HepG2 (cell line): ENCODE data around the gene CCDC28A. TPM values are rescaled to one million over a fixed set of nuclear protein-coding genes. Genes with fewer than 3 reads are reported as not detected.

ENCODE experiments used
- CAMTA2 ChIP-seq: sonication (generic); formaldehyde crosslinking; IDR thresholded peaks from 2 replicates; pipeline ENCODE4 v1.4.0; 2020; ENCODE audit warnings: mild to moderate bottlenecking, missing genetic modification reagents, borderline replicate concordance
- FOSL2 ChIP-seq: sonication (generic); formaldehyde crosslinking; IDR thresholded peaks from 2 replicates; pipeline ENCODE4 v1.4.0; 2020; ENCODE audit warnings: missing genetic modification reagents
- HNF4A ChIP-seq: sonication (generic); formaldehyde crosslinking; IDR thresholded peaks from 2 replicates; pipeline ENCODE4 v1.4.0; 2020; ENCODE audit warnings: missing genetic modification reagents
- HNRNPH1 ChIP-seq: fragments of 200-400 bp; formaldehyde crosslinking; optimal IDR thresholded peaks from 2 replicates; pipeline ENCODE3; 2017; ENCODE audit warnings: mild to moderate bottlenecking, low read depth, low read length
- JUNB ChIP-seq: sonication (generic); formaldehyde crosslinking; IDR thresholded peaks from 2 replicates; pipeline ENCODE4 v1.8.0; 2022; ENCODE audit warnings: missing genetic modification reagents, mild to moderate bottlenecking, borderline replicate concordance
- NFE2L2 ChIP-seq: fragments of 150-350 bp; IDR thresholded peaks from 2 replicates; pipeline ENCODE4 v1.6.1; 2014; ENCODE audit warnings: low read length
- polyA plus RNA-seq, 8 experiments: library from polyadenylated mRNA; depleted of rRNA in 3 of 8; stranded (reverse) in 7 of 8; unstranded in 1 of 8; fragments of >200 nt; fragmentation: Illumina TruSeq in 4 of 8; extraction: Trizol in 4 of 8; gene quantifications; 2 replicates each; pipeline versions ENCODE4 v1.2.1 to v1.2.3, GENCODE V29; 2011 to 2016; ENCODE audit warnings: low read depth in 4 of 8, missing spikeins in 1 of 8, mixed read lengths in 1 of 8; ENCODE audit not compliant: insufficient read depth in 1 of 8
- total RNA-seq, 5 experiments: library from RNA; depleted of rRNA; stranded (reverse); fragments of >200 nt; fragmentation: Illumina TruSeq; extraction: Trizol; gene quantifications; 2 replicates each; pipeline ENCODE4 v1.2.3, GENCODE V29; 2016; ENCODE audit warnings: low read depth in 1 of 5
- TF ChIP-seq, protein P1 (sequence below): sonication (generic); formaldehyde crosslinking; IDR thresholded peaks from 2 replicates; pipeline ENCODE4 v1.4.0; 2020; ENCODE audit warnings: missing genetic modification reagents
- TF ChIP-seq, protein P2 (sequence below): sonication (generic); formaldehyde crosslinking; IDR thresholded peaks from 2 replicates; pipeline ENCODE4 v1.4.0; 2020; ENCODE audit warnings: mild to moderate bottlenecking, missing genetic modification reagents
- TF ChIP-seq, protein P3 (sequence below): sonication (generic); formaldehyde crosslinking; IDR thresholded peaks from 2 replicates; pipeline ENCODE4 v1.4.0; 2020; ENCODE audit warnings: missing genetic modification reagents, borderline replicate concordance
- TF ChIP-seq, protein P4 (sequence below): sonication (generic); formaldehyde crosslinking; IDR thresholded peaks from 2 replicates; pipeline ENCODE4 v1.4.0; 2020; ENCODE audit warnings: mild to moderate bottlenecking, missing genetic modification reagents
- TF ChIP-seq, protein P5 (sequence below): sonication (generic); formaldehyde crosslinking; IDR thresholded peaks from 2 replicates; pipeline ENCODE4 v1.4.0; 2020; ENCODE audit warnings: missing genetic modification reagents, mild to moderate bottlenecking, borderline replicate concordance

CCDC28A gene
- total and polyA plus RNA-seq, 2 of the 13 experiments (the other 11 are each of a cell fraction or from before 2014, with no cell fraction given) = 15.8 TPM

DNA sequence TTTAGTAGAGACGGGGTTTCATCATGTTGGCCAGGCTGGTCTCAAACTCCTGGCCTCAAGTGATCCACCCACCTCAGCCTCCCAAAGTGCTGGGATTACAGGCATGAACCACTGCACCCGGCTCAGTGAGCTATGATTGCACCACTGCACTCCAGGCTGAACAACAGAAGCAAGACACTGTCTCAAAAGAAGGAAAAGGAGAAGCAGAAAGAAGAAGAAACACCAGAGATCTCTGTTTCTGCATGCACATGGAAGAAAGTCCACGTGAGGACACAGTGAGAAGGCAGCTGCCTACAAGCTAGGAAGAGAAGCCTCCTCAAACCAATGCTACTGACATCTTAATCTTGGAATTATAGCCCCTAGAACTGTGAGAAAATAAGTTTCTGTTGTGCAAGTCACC is 38.3 kb downstream of the CCDC28A start (continued):
- TF ChIP-seq, protein P1, sequence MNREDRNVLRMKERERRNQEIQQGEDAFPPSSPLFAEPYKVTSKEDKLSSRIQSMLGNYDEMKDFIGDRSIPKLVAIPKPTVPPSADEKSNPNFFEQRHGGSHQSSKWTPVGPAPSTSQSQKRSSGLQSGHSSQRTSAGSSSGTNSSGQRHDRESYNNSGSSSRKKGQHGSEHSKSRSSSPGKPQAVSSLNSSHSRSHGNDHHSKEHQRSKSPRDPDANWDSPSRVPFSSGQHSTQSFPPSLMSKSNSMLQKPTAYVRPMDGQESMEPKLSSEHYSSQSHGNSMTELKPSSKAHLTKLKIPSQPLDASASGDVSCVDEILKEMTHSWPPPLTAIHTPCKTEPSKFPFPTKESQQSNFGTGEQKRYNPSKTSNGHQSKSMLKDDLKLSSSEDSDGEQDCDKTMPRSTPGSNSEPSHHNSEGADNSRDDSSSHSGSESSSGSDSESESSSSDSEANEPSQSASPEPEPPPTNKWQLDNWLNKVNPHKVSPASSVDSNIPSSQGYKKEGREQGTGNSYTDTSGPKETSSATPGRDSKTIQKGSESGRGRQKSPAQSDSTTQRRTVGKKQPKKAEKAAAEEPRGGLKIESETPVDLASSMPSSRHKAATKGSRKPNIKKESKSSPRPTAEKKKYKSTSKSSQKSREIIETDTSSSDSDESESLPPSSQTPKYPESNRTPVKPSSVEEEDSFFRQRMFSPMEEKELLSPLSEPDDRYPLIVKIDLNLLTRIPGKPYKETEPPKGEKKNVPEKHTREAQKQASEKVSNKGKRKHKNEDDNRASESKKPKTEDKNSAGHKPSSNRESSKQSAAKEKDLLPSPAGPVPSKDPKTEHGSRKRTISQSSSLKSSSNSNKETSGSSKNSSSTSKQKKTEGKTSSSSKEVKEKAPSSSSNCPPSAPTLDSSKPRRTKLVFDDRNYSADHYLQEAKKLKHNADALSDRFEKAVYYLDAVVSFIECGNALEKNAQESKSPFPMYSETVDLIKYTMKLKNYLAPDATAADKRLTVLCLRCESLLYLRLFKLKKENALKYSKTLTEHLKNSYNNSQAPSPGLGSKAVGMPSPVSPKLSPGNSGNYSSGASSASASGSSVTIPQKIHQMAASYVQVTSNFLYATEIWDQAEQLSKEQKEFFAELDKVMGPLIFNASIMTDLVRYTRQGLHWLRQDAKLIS (CRISPR knock-in tag) = no peak
- TF ChIP-seq, protein P2, sequence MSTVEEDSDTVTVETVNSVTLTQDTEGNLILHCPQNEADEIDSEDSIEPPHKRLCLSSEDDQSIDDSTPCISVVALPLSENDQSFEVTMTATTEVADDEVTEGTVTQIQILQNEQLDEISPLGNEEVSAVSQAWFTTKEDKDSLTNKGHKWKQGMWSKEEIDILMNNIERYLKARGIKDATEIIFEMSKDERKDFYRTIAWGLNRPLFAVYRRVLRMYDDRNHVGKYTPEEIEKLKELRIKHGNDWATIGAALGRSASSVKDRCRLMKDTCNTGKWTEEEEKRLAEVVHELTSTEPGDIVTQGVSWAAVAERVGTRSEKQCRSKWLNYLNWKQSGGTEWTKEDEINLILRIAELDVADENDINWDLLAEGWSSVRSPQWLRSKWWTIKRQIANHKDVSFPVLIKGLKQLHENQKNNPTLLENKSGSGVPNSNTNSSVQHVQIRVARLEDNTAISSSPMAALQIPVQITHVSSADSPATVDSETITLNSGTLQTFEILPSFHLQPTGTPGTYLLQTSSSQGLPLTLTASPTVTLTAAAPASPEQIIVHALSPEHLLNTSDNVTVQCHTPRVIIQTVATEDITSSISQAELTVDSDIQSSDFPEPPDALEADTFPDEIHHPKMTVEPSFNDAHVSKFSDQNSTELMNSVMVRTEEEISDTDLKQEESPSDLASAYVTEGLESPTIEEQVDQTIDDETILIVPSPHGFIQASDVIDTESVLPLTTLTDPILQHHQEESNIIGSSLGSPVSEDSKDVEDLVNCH (CRISPR knock-in tag) = no peak
- TF ChIP-seq JUNB (CRISPR knock-in tag) (no peak), CAMTA2 (CRISPR knock-in tag) (no peak), NFE2L2 (no peak), HNRNPH1 (no peak), HNF4A (CRISPR knock-in tag) (no peak), FOSL2 (CRISPR knock-in tag) (no peak)
- TF ChIP-seq, protein P3, sequence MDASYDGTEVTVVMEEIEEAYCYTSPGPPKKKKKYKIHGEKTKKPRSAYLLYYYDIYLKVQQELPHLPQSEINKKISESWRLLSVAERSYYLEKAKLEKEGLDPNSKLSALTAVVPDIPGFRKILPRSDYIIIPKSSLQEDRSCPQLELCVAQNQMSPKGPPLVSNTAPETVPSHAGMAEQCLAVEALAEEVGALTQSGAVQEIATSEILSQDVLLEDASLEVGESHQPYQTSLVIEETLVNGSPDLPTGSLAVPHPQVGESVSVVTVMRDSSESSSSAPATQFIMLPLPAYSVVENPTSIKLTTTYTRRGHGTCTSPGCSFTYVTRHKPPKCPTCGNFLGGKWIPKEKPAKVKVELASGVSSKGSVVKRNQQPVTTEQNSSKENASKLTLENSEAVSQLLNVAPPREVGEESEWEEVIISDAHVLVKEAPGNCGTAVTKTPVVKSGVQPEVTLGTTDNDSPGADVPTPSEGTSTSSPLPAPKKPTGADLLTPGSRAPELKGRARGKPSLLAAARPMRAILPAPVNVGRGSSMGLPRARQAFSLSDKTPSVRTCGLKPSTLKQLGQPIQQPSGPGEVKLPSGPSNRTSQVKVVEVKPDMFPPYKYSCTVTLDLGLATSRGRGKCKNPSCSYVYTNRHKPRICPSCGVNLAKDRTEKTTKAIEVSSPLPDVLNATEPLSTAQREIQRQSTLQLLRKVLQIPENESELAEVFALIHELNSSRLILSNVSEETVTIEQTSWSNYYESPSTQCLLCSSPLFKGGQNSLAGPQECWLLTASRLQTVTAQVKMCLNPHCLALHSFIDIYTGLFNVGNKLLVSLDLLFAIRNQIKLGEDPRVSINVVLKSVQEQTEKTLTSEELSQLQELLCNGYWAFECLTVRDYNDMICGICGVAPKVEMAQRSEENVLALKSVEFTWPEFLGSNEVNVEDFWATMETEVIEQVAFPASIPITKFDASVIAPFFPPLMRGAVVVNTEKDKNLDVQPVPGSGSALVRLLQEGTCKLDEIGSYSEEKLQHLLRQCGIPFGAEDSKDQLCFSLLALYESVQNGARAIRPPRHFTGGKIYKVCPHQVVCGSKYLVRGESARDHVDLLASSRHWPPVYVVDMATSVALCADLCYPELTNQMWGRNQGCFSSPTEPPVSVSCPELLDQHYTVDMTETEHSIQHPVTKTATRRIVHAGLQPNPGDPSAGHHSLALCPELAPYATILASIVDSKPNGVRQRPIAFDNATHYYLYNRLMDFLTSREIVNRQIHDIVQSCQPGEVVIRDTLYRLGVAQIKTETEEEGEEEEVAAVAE (CRISPR knock-in tag) = no peak
- TF ChIP-seq, protein P4, sequence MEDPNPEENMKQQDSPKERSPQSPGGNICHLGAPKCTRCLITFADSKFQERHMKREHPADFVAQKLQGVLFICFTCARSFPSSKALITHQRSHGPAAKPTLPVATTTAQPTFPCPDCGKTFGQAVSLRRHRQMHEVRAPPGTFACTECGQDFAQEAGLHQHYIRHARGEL (CRISPR knock-in tag) = no peak
- TF ChIP-seq, protein P5, sequence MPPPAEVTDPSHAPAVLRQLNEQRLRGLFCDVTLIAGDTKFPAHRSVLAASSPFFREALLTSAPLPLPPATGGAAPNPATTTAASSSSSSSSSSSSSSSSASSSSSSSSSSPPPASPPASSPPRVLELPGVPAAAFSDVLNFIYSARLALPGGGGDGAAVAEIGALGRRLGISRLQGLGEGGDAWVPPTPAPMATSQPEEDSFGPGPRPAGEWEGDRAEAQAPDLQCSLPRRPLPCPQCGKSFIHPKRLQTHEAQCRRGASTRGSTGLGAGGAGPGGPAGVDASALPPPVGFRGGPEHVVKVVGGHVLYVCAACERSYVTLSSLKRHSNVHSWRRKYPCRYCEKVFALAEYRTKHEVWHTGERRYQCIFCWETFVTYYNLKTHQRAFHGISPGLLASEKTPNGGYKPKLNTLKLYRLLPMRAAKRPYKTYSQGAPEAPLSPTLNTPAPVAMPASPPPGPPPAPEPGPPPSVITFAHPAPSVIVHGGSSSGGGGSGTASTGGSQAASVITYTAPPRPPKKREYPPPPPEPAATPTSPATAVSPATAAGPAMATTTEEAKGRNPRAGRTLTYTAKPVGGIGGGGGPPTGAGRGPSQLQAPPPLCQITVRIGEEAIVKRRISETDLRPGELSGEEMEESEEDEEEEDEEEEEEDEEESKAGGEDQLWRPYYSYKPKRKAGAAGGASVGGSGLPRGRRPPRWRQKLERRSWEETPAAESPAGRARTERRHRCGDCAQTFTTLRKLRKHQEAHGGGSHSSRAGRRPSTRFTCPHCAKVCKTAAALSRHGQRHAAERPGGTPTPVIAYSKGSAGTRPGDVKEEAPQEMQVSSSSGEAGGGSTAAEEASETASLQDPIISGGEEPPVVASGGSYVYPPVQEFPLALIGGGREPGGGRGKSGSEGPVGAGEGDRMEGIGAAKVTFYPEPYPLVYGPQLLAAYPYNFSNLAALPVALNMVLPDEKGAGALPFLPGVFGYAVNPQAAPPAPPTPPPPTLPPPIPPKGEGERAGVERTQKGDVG (CRISPR knock-in tag) = no peak
- TF ChIP-seq, all 625 proteins: peak for 0
